Endothelial cell of umbilical vein (primary cell): ENCODE results near the gene NPY2R.

Source experiments
- EZH2 ChIP-seq: IDR thresholded peaks from 2 replicates; pipeline ENCODE4 v1.6.1; 2012; ENCODE audit warnings: borderline replicate concordance, low read depth, mild to moderate bottlenecking, moderate library complexity, low read length, inconsistent platforms; ENCODE audit not compliant: severe bottlenecking
- GATA2 ChIP-seq: IDR thresholded peaks from 2 replicates; pipeline ENCODE4 v1.7.0; 2011; ENCODE audit warnings: low read depth, mild to moderate bottlenecking, moderate library complexity, mixed read lengths, low read length; ENCODE audit not compliant: insufficient read length, insufficient read depth
- JUN ChIP-seq: IDR thresholded peaks from 2 replicates; pipeline ENCODE4 v1.6.1; 2011; ENCODE audit warnings: borderline replicate concordance, low read depth; ENCODE audit not compliant: insufficient read length, insufficient read depth
- MYC ChIP-seq: IDR thresholded peaks from one replicate; pipeline ENCODE4 v1.6.1; 2011; ENCODE audit warnings: mild to moderate bottlenecking, low read depth, low read length
- POLR2A ChIP-seq: IDR thresholded peaks from 2 replicates; pipeline ENCODE4 v1.6.1; 2012; ENCODE audit warnings: low read depth, mild to moderate bottlenecking, control low read depth, low read length
- POLR2AphosphoS5 ChIP-seq: IDR thresholded peaks from 2 replicates; pipeline ENCODE4 v1.6.1; 2012; ENCODE audit warnings: low read depth, mild to moderate bottlenecking, control low read depth, low read length, moderate library complexity; ENCODE audit not compliant: insufficient read depth
- TF ChIP-seq, protein P1 (sequence below), 2 donors: IDR thresholded peaks; 1 replicate in 1 of 2; 2 replicates in 1 of 2; pipeline ENCODE4 v1.5.1; 2011; ENCODE audit warnings: low read length in 2 of 2, mild to moderate bottlenecking in 2 of 2, moderate library complexity in 2 of 2, control low read depth in 1 of 2, inconsistent platforms in 1 of 2, low read depth in 1 of 2; ENCODE audit not compliant: insufficient read depth in 1 of 2; ENCODE audit errors: extremely low read depth in 1 of 2
- TF ChIP-seq, protein P2 (sequence below): IDR thresholded peaks from 2 replicates; pipeline ENCODE4 v1.6.1; 2011; ENCODE audit not compliant: insufficient read depth, insufficient read length

DNA sequence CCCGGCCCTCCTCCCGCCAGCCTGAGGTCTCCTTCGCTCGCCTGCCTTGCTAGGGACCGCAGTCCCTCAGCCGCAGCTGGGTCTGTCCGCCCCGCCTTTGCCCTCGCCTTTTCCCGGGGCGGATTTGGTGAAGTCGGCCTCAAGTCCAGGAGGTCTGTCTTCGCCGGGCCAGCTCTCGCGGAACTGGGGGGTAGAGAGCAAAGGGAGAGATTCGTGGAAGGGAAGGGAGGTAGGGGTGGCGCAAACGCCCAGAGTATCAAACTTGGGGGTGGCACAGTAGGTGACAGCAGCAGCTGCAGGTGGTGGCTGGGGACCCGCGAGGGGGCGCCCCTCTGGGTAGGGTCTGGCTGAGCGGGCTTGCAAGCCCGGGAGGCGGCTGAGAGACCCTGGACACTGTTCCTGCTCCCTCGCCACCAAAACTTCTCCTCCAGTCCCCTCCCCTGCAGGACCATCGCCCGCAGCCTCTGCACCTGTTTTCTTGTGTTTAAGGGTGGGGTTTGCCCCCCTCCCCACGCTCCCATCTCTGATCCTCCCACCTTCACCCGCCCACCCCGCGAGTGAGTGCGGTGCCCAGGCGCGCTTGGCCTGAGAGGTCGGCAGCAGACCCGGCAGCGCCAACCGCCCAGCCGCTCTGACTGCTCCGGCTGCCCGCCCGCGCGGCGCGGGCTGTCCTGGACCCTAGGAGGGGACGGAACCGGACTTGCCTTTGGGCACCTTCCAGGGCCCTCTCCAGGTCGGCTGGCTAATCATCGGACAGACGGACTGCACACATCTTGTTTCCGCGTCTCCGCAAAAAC lies at the start of gene NPY2R:
- TF ChIP-seq, protein P1, sequence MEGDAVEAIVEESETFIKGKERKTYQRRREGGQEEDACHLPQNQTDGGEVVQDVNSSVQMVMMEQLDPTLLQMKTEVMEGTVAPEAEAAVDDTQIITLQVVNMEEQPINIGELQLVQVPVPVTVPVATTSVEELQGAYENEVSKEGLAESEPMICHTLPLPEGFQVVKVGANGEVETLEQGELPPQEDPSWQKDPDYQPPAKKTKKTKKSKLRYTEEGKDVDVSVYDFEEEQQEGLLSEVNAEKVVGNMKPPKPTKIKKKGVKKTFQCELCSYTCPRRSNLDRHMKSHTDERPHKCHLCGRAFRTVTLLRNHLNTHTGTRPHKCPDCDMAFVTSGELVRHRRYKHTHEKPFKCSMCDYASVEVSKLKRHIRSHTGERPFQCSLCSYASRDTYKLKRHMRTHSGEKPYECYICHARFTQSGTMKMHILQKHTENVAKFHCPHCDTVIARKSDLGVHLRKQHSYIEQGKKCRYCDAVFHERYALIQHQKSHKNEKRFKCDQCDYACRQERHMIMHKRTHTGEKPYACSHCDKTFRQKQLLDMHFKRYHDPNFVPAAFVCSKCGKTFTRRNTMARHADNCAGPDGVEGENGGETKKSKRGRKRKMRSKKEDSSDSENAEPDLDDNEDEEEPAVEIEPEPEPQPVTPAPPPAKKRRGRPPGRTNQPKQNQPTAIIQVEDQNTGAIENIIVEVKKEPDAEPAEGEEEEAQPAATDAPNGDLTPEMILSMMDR (IDR thresholded peaks at IDR 0.05; ENCODE audit: extremely low read depth in 1 of 2, insufficient read depth in 1 of 2, low read depth in 1 of 2, low read length in 2 of 2), result peak; percentile 8 to 25
- TF ChIP-seq EZH2 (peak; percentile 72), GATA2 (no peak), MYC (no peak), JUN (no peak), POLR2A (no peak), POLR2AphosphoS5 (no peak)
- TF ChIP-seq, protein P2, sequence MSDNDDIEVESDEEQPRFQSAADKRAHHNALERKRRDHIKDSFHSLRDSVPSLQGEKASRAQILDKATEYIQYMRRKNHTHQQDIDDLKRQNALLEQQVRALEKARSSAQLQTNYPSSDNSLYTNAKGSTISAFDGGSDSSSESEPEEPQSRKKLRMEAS, result no peak
